GM12878 (cell line): ENCODE results near the gene CREB5. TPM values are rescaled to one million over a fixed set of nuclear protein-coding genes. Genes with fewer than 3 reads are reported as not detected.
A peak's percentile ranks its signal among the peaks of the same experiment; 100 is the strongest.

Source experiments
- ATAC-seq: fragments of 200-7000 bp; cut with Tn5 transposase; 3 replicates; pipeline ENCODE4 v1.9.1; 2020; ENCODE audit warnings: mild to moderate bottlenecking, moderate library complexity
- BruUV-seq: library from RNA; stranded (reverse); fragments of 400-500 nt; replicated peaks from 2 replicates; lab custom pipeline; 2021; lab: Mats Ljungman, UMichigan
- CTCF ChIA-PET: fragments of 300-600 bp; sonication (Branson Sonifier 250); formaldehyde crosslinking; extraction: SDS; loops from one replicate; lab custom pipeline; 2021; ENCODE audit warnings: inconsistent platforms; lab: Yijun Ruan, JAX
- POLR2A ChIA-PET: fragments of 350-600 bp; formaldehyde crosslinking; extraction: SDS; loops from one replicate; lab custom pipeline; 2021; ENCODE audit warnings: inconsistent platforms; lab: Charles Lee
- RAD21 ChIA-PET: fragments of 300-600 bp; sonication (Branson Sonifier 250); formaldehyde crosslinking; loops from one replicate; lab custom pipeline; 2023; ENCODE audit warnings: antibody characterized with exemption; ENCODE audit not compliant: unreplicated experiment; lab: Charles Lee
- SMC1A ChIA-PET: fragments of 300-600 bp; sonication (Branson Sonifier 250); formaldehyde crosslinking; loops from one replicate; lab custom pipeline; 2023; ENCODE audit not compliant: unreplicated experiment, uncharacterized antibody; lab: Charles Lee
- DNase-seq: peaks from one replicate; pipeline ENCODE4 v3.0.0-alpha.2; 2011; ENCODE audit warnings: low read depth, low spot score
- FAIRE-seq: peaks from 3 replicates; lab custom pipeline; 2011; peaks lifted over from hg19 to GRCh38; lab: Jason Lieb, UNC
- H2AFZ ChIP-seq: 2 replicates; pipeline ENCODE4 v1.6.0; 2011; ENCODE audit warnings: low read depth, low read length, control low read depth; ENCODE audit not compliant: control insufficient read depth
- H3K27ac ChIP-seq: 2 replicates; pipeline ENCODE4 v1.5.1; 2011; ENCODE audit warnings: control low read depth; ENCODE audit not compliant: control insufficient read depth, insufficient read depth
- H3K27me3 ChIP-seq, 2 experiments: replicated peaks in 1 of 2; 2 replicates each; pipeline versions ENCODE4 v1.6.0 to v1.6.1; 2011; ENCODE audit warnings: low read length in 1 of 2; ENCODE audit not compliant: control insufficient read depth in 2 of 2, insufficient read depth in 2 of 2
- H3K36me3 ChIP-seq, 2 experiments: 2 replicates each; pipeline ENCODE4 v1.5.1; 2011; ENCODE audit warnings: low read length in 1 of 2; ENCODE audit not compliant: control insufficient read depth in 2 of 2, insufficient read depth in 2 of 2
- H3K4me1 ChIP-seq: 2 replicates; pipeline ENCODE4 v1.6.1; 2011; ENCODE audit warnings: mild to moderate bottlenecking, low read length, moderate library complexity, mixed read lengths; ENCODE audit not compliant: control insufficient read depth, insufficient read depth
- H3K4me2 ChIP-seq: 2 replicates; pipeline ENCODE4 v1.6.0; 2011; ENCODE audit warnings: control low read depth; ENCODE audit not compliant: control insufficient read depth, insufficient read depth
- H3K4me3 ChIP-seq: fragments of 200-600 bp; sonication (generic); 2 replicates; pipeline ENCODE4 v1.5.1; 2016
- H3K79me2 ChIP-seq: 2 replicates; pipeline ENCODE4 v1.6.0; 2011; ENCODE audit warnings: low read length; ENCODE audit not compliant: control insufficient read depth, insufficient read depth
- H3K9ac ChIP-seq: 2 replicates; pipeline ENCODE4 v1.8.0; 2011; ENCODE audit warnings: low read length, control low read depth, mixed read lengths; ENCODE audit not compliant: control insufficient read depth, insufficient read depth
- H3K9me3 ChIP-seq: replicated peaks from 3 replicates; pipeline ENCODE4 v1.5.1; 2011; ENCODE audit warnings: mild to moderate bottlenecking, low read length; ENCODE audit not compliant: control insufficient read depth, insufficient read depth
- H4K20me1 ChIP-seq: 2 replicates; pipeline ENCODE4 v1.6.0; 2011; ENCODE audit not compliant: control insufficient read depth, insufficient read depth
- IKZF1 ChIP-seq: fragments of 450-650 bp; conservative IDR thresholded peaks from 2 replicates; pipeline ENCODE4 v1.6.1; 2017; ENCODE audit warnings: antibody characterized with exemption, mild to moderate bottlenecking
- MEF2A ChIP-seq: IDR thresholded peaks from 2 replicates; pipeline ENCODE4 v1.6.1; 2011; ENCODE audit warnings: low read depth, mild to moderate bottlenecking, low read length, moderate library complexity; ENCODE audit not compliant: insufficient read depth
- POLR2AphosphoS5 ChIP-seq: IDR thresholded peaks from 2 replicates; pipeline ENCODE4 v1.6.1; 2011; ENCODE audit warnings: mild to moderate bottlenecking, low read length, inconsistent platforms
- RBBP5 ChIP-seq: fragments of 200-600 bp; sonication (generic); conservative IDR thresholded peaks from 2 replicates; pipeline ENCODE4 v1.6.1; 2016
- SIN3A ChIP-seq: IDR thresholded peaks from 2 replicates; pipeline ENCODE4 v1.6.1; 2012; ENCODE audit warnings: low read depth, low read length, improper control_type of control experiment
- SMC3 ChIP-seq: IDR thresholded peaks from 2 replicates; pipeline ENCODE4 v1.6.1; 2011; ENCODE audit warnings: low read length, improper control_type of control experiment, borderline replicate concordance
- TARDBP ChIP-seq: IDR thresholded peaks from 2 replicates; pipeline ENCODE4 v1.6.1; 2016; ENCODE audit warnings: borderline replicate concordance
- TCF7 ChIP-seq: IDR thresholded peaks from 2 replicates; pipeline ENCODE4 v1.6.1; 2014; ENCODE audit warnings: antibody characterized with exemption, borderline replicate concordance
- YY1 ChIP-seq: IDR thresholded peaks from 2 replicates; pipeline ENCODE4 v1.6.1; 2011; ENCODE audit warnings: low read depth, mild to moderate bottlenecking, low read length
- ZNF274 ChIP-seq: IDR thresholded peaks from one replicate; pipeline ENCODE4 v1.8.0; 2011; ENCODE audit not compliant: insufficient read length, insufficient read depth
- WGBS: methylation state at CpG from one replicate; pipeline ENCODE4 v1.1.6; 2016; ENCODE audit warnings: low lambda C conversion rate; ENCODE audit not compliant: insufficient replicate concordance, insufficient coverage; ENCODE audit errors: missing lambda C conversion rate; 5-methylcytosine and 5-hydroxymethylcytosine counted together
- in situ Hi-C: fragments of 300-500 bp; cut with MboI; formaldehyde crosslinking; loops from 9 replicates; pipeline ENCODE4 v1.14.3; 2018; ENCODE audit warnings: mixed read lengths
- intact Hi-C: fragments of 100-400 bp; cut with micrococcal nuclease; formaldehyde crosslinking; loops from one replicate; pipeline ENCODE4 v1.14.2; 2022; ENCODE audit not compliant: unreplicated experiment
- polyA plus RNA-seq, 11 experiments: library from polyadenylated mRNA; depleted of rRNA in 4 of 11; unstranded in 6 of 11; stranded (reverse) in 5 of 11; fragments of >200 nt; fragmentation: Nextera tagmentation in 4 of 11; fragmentation: Illumina TruSeq in 1 of 11; extraction: Ambion mirVana in 4 of 11; extraction: Trizol in 1 of 11; gene quantifications; 1 replicate in 1 of 11; 2 replicates in 10 of 11; pipeline versions ENCODE4 v1.2.1 to v1.2.3, GENCODE V29; 2011 to 2016; ENCODE audit warnings: inconsistent platforms in 2 of 11, missing spikeins in 2 of 11, low read depth in 1 of 11
- total RNA-seq, 4 experiments: library from RNA; depleted of rRNA in 3 of 4; stranded (reverse); fragments of >200 nt in 3 of 4; fragmentation: Illumina TruSeq in 1 of 4; extraction: Trizol in 1 of 4; gene quantifications; 2 replicates each; pipeline versions ENCODE4 v1.2.1 to v1.2.3, GENCODE V29; 2013 to 2021
- TF ChIP-seq, protein P1 (sequence below): fragments of 450-650 bp; IDR thresholded peaks from 2 replicates; pipeline ENCODE4 v1.6.1; 2018; ENCODE audit warnings: borderline replicate concordance, mild to moderate bottlenecking; ENCODE audit not compliant: partially characterized antibody

CREB5 gene
- total and polyA plus RNA-seq, 10 of the 15 experiments (the other 5 are each of a cell fraction or from before 2014, with no cell fraction given): 12.9 to 74.1 (median 53.0) TPM

DNA sequence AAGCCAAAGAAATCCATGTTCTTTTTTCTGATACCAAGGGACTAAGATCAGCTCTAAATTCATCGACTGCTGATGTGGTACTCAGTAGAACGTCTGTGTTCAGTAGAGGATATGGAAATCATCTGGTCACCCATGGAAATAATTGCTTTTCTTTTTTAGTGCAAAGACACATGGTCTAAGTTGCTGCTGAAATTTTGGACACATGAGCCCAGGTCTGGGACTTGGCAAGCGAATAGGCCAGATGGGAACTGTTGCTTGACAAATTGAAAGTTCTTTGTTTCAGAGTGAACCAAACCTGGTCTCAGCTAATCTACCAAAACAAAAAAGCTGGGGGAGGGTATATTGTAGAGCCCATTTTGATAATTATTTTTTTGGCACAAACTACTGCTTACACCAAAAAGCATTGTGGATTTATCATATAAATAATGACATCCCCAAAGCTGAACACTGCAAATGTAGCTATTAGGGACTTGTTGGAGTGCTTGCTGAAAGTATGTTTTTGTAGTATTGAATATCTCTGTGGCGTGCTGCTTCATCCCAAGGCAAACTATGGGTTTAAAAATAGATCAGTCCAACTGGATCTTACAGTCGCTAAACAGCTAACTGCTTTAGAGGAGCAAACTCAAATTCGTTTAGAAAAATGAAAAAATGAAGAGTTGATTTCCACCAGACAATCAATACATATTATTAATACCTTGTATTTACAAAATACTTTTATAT, 401.1 kb downstream of the CREB5 start:
- DNase-seq: peak; percentile 24
- H4K20me1 ChIP-seq: no peaks in the 10 kb centered on the region
- no TSS peak for BruUV-seq
- WGBS: 76% methylated on average over 6 of the region's 6 CpGs
- H3K36me3 ChIP-seq: peaks cover 0 to 6% of the 10 kb centered on the region in 2 experiments; a peak in 2 of 4 replicates
- TF ChIP-seq SMC3: 0 out of 2 replicates have a peak, but pooled peaks have one; percentile 13
- TF ChIP-seq TCF7: no peak
- TF ChIP-seq, all 136 proteins: peak for 1
- Histone ChIP-seq H3K27ac (peak overlapping the region; percentile 18; the same call in 1 of the 2 replicates), H3K4me1 (peaks cover 45% of the 10 kb centered on the region), H3K9me3 (no peaks in the 10 kb centered on the region; the same call in 2 of the 3 replicates), H2AFZ (peak overlapping the region; percentile 35; the same call in 1 of the 2 replicates), H3K27me3 (no peaks in the 10 kb centered on the region), H3K4me3 (no peak overlapping the region), H3K4me2 (peak overlapping the region; percentile 32; the same call in 1 of the 2 replicates), H3K9ac (no peak overlapping the region), H3K79me2 (no peaks in the 10 kb centered on the region)
- FAIRE-seq: no peak
- RAD21 ChIA-PET: interaction anchor here (0.5 kb wide), 1 partner anchor 61 kb away, joined by 3 read pairs; no protein-coding TSS in a partner anchor
- SMC1A ChIA-PET: interaction anchor here (0.6 to 3.0 kb wide), 4 partner anchors 10 to 31 kb away, joined by 3 to 13 read pairs (median 6); no protein-coding TSS in a partner anchor
- in situ Hi-C loops (no loop called here), intact Hi-C loops (loop anchor here (10.0 kb wide), 1 partner anchor 329 kb away; no protein-coding TSS in a partner anchor)
- no peak for ATAC-seq
- POLR2A ChIA-PET: no interaction called here
- CTCF ChIA-PET: interaction anchor here (1.6 to 2.8 kb wide), 3 partner anchors 11 to 60 kb away, joined by 3 to 9 read pairs (median 8); no protein-coding TSS in a partner anchor

DNA sequence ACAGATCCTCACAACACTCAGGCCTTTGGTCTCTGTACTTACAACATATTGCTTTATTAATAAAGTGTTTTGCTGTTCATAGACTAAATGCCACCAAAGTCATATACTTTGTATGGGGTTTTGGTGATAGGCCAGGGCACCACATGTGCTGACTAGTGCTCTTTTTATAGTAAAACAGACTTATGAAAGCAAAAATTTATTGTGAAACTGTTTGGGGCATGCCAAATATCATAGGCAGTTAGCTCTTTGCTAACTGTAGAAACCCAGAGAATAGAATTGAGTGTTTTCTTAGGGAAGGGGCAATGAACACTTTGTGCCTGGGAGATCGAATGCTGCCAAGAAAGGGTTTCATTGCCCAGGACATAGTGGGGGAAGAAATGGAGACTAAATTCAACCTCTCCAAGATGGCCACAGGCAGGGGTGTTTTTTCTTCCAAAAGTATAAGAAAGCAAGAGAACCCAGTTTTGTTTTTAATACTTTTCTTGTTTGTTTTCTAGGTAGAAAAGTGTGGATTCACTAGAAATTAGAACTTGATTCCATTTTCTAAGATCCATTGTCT, 403.1 kb downstream of the CREB5 start:
- ChIA-PET CTCF (interaction anchor here (0.7 to 2.8 kb wide), 7 partner anchors 9 to 337 kb away, joined by 3 to 9 read pairs (median 4); no protein-coding TSS in a partner anchor), SMC1A (interaction anchor here (0.9 to 3.0 kb wide), 12 partner anchors 10 to 426 kb away, joined by 3 to 13 read pairs (median 4); no protein-coding TSS in a partner anchor), POLR2A (interaction anchor here (0.7 to 1.3 kb wide), 4 partner anchors 13 to 130 kb away, joined by 3 to 5 read pairs (median 3); no protein-coding TSS in a partner anchor), RAD21 (interaction anchor here (0.6 to 1.0 kb wide), 4 partner anchors 111 to 332 kb away, joined by 3 to 6 read pairs (median 3); no protein-coding TSS in a partner anchor)
- in situ Hi-C loops: no loop called here
- ATAC-seq (peak; percentile 69), FAIRE-seq (no peak), DNase-seq (peak; percentile 34)
- Histone ChIP-seq H4K20me1 (no peaks in the 10 kb centered on the region), H3K9ac (peak overlapping the region; percentile 49), H3K4me1 (peaks cover 37% of the 10 kb centered on the region), H2AFZ (peak overlapping the region; percentile 1; the same call in 1 of the 2 replicates), H3K27me3 (no peaks in the 10 kb centered on the region), H3K4me2 (peak overlapping the region; percentile 56), H3K4me3 (peak overlapping the region; percentile 14; the same call in 1 of the 2 replicates), H3K27ac (peak overlapping the region; percentile 80), H3K9me3 (no peaks in the 10 kb centered on the region; the same call in 2 of the 3 replicates), H3K36me3 (peaks cover 0 to 2% of the 10 kb centered on the region in 2 experiments; a peak in 1 of 4 replicates), H3K79me2 (no peaks in the 10 kb centered on the region)
- no TSS peak for BruUV-seq
- intact Hi-C loops: loop anchor here (5.0 to 10.0 kb wide), 2 partner anchors 113 to 331 kb away; no protein-coding TSS in a partner anchor
- WGBS: 0% methylated on average over 1 of the region's 1 CpG
- TF ChIP-seq ZNF274 (no peak), POLR2AphosphoS5 (peak; percentile 39; the same call in 1 of the 2 replicates), IKZF1 (no peak), SIN3A (no peak), TARDBP (no peak), RBBP5 (0 out of 2 replicates have a peak, but pooled peaks have one; percentile 26), YY1 (peak; percentile 67), MEF2A (no peak)
- TF ChIP-seq, protein P1, sequence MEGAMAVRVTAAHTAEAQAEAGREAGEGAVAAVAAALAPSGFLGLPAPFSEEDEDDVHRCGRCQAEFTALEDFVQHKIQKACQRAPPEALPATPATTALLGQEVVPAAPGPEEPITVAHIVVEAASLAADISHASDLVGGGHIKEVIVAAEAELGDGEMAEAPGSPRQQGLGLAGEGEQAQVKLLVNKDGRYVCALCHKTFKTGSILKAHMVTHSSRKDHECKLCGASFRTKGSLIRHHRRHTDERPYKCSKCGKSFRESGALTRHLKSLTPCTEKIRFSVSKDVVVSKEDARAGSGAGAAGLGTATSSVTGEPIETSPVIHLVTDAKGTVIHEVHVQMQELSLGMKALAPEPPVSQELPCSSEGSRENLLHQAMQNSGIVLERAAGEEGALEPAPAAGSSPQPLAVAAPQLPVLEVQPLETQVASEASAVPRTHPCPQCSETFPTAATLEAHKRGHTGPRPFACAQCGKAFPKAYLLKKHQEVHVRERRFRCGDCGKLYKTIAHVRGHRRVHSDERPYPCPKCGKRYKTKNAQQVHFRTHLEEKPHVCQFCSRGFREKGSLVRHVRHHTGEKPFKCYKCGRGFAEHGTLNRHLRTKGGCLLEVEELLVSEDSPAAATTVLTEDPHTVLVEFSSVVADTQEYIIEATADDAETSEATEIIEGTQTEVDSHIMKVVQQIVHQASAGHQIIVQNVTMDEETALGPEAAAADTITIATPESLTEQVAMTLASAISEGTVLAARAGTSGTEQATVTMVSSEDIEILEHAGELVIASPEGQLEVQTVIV: no peak
